Psoas muscle (tissue), 8 donors: ENCODE measurements around the gene RALBP1. TPM values are rescaled to one million over a fixed set of nuclear protein-coding genes. Genes with fewer than 3 reads are reported as not detected.

ENCODE experiments used
- ATAC-seq, 4 donors: fragments of 200-7000 bp; cut with Tn5 transposase; one replicate each; pipeline ENCODE4 v1.9.1; 2020; ENCODE audit warnings: moderate library complexity in 3 of 4, mild to moderate bottlenecking in 2 of 4
- DNase-seq, 2 donors: peaks; one replicate each; pipeline ENCODE4 v3.0.0-alpha.2; 2020
- H3K27ac ChIP-seq: fragments of 200-600 bp; one replicate; pipeline ENCODE4 v1.8.0; 2022
- H3K27me3 ChIP-seq, 3 donors: fragments of 200-600 bp in 1 of 3; one replicate each; pipeline versions ENCODE4 v1.6.1 to v1.8.0; 2013 to 2022; ENCODE audit warnings: low read length in 2 of 3, mild to moderate bottlenecking in 2 of 3, moderate library complexity in 1 of 3; ENCODE audit not compliant: insufficient read depth in 3 of 3
- H3K36me3 ChIP-seq, 2 donors: fragments of 200-600 bp in 1 of 2; one replicate each; pipeline versions ENCODE4 v1.6.1 to v1.8.0; 2013 to 2022; ENCODE audit warnings: low read depth in 1 of 2, mild to moderate bottlenecking in 1 of 2, moderate library complexity in 1 of 2; ENCODE audit not compliant: insufficient read depth in 1 of 2
- H3K4me1 ChIP-seq: fragments of 200-600 bp; one replicate; pipeline ENCODE4 v1.8.0; 2022
- H3K4me3 ChIP-seq: fragments of 200-600 bp; one replicate; pipeline ENCODE4 v1.8.0; 2022; ENCODE audit warnings: mild to moderate bottlenecking
- H3K9me3 ChIP-seq: fragments of 200-600 bp; one replicate; pipeline ENCODE4 v1.8.0; 2022
- WGBS, 3 donors: extraction: QIAGEN DNeasy Blood & Tissue Kit; methylation state at CpG; one replicate each; pipeline versions ENCODE4 v1.1.6 to v1.1.7; 2013; 5-methylcytosine and 5-hydroxymethylcytosine counted together
- intact Hi-C, 2 donors: fragments of 100-400 bp; cut with DNase I; formaldehyde crosslinking; loops; one replicate each; pipeline versions ENCODE4 v1.11.0 to v1.14.2; 2022
- polyA plus RNA-seq, 3 donors: library from polyadenylated mRNA; stranded (reverse); fragments of 200-250 nt; gene quantifications; one replicate each; pipeline ENCODE4 v1.2.3, GENCODE V29; 2013
- total RNA-seq, 4 donors: library from RNA; stranded (reverse); fragmentation: NEBNext Ultra II Directional in 2 of 4; extraction: Animal tissue kit (Norgen Biotek cat#: 25700) in 2 of 4; gene quantifications; one replicate each; pipeline versions ENCODE4 v1.2.1 to v1.2.4, GENCODE V29; 2021 to 2023
- TF ChIP-seq, protein P1 (sequence below): fragments of 200-600 bp; IDR thresholded peaks from one replicate; pipeline ENCODE4 v1.8.0; 2022; ENCODE audit warnings: antibody characterized with exemption
- donor health status: healthy with polysubstance abuse.
- donor health status: DM: no; HTN: no; CAD: no; lungs with moderate emphysema.
- donor health status: Bipolar disorder and iron deficiency.
- donor health status: healthy.
- donor health status: DM: yes; HTN: yes; CAD: no.
- donor health status: DM: no; HTN: no; CAD: no.
- donor health status: DM: no; HTN: no; CAD: no.
- donor health status: DM: yes; HTN: yes; CAD: no.

The RALBP1 gene
- total and polyA plus RNA-seq, 7 donors: 28.7 to 85.0 (median 38.6) TPM

GRCh38 chr18:9549405-9549804 lies 74.1 kb downstream of the RALBP1 start:
- intact Hi-C loops: no loop called here
- 90 to 94% (median 92%) methylated on average over 7 of the region's 7 CpGs for WGBS, 3 donors
- no peaks in the 10 kb centered on the region for H3K4me1 ChIP-seq
- DNase-seq: no peak
- H3K4me3 ChIP-seq: no peak overlapping the region
- no peak for ATAC-seq
- H3K36me3 ChIP-seq: peaks cover 12 to 89% of the 10 kb centered on the region in 2 donors
- TF ChIP-seq, protein P1, sequence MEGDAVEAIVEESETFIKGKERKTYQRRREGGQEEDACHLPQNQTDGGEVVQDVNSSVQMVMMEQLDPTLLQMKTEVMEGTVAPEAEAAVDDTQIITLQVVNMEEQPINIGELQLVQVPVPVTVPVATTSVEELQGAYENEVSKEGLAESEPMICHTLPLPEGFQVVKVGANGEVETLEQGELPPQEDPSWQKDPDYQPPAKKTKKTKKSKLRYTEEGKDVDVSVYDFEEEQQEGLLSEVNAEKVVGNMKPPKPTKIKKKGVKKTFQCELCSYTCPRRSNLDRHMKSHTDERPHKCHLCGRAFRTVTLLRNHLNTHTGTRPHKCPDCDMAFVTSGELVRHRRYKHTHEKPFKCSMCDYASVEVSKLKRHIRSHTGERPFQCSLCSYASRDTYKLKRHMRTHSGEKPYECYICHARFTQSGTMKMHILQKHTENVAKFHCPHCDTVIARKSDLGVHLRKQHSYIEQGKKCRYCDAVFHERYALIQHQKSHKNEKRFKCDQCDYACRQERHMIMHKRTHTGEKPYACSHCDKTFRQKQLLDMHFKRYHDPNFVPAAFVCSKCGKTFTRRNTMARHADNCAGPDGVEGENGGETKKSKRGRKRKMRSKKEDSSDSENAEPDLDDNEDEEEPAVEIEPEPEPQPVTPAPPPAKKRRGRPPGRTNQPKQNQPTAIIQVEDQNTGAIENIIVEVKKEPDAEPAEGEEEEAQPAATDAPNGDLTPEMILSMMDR: no peak
- H3K27me3 ChIP-seq: no peaks in the 10 kb centered on the region
- H3K27ac ChIP-seq: no peak overlapping the region
- H3K9me3 ChIP-seq: no peaks in the 10 kb centered on the region

DNA sequence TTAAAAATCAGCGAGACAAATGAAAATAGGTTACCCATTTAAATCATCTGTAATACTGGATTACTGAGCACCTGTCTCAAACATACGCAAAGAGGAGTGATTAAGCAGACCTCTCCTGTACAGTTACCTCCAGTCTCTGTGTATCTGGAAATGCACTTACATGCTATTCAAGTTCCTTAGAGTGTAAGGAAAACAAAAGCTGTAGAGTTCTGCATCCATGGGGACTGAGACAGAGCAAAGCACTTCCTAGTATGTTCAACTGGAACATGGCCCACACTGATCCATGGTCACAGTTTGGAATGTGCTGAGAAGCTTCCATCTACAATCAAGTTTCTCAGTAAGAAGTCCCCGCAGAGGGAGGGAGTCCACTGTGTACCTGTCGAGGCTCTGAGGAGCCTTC lies 75.1 kb downstream of the RALBP1 start:
- H3K4me3 ChIP-seq: no peak overlapping the region
- intact Hi-C loops: no loop called here
- H3K4me1 ChIP-seq: no peaks in the 10 kb centered on the region
- WGBS, 3 donors: 83 to 95% (median 86%) methylated on average over 4 of the region's 4 CpGs
- H3K27me3 ChIP-seq: no peaks in the 10 kb centered on the region
- peaks cover 12 to 94% of the 10 kb centered on the region in 2 donors for H3K36me3 ChIP-seq
- TF ChIP-seq, protein P1: no peak
- ATAC-seq: no peak
- H3K27ac ChIP-seq: no peak overlapping the region
- H3K9me3 ChIP-seq: no peaks in the 10 kb centered on the region
- DNase-seq: no peak

DNA sequence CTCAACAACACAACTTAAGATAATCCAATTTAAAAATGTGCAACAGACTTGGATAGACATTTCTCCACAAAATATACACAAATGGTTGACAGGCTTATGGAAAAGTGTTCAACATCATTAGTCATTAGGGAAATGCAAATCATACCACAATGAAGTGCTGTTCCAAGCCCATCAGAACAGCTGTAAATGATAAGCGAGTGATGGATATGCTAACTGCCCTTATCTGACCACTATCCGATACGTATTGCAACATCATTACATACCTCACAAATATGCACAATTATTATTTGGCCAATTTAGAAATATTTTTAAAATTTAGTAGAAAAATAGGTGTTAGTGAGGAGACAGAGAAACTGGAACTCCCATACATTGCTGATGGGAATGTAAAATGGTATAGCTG lies 76.9 kb downstream of the RALBP1 start:
- Histone ChIP-seq H3K27me3 (no peaks in the 10 kb centered on the region), H3K4me1 (no peaks in the 10 kb centered on the region), H3K9me3 (no peaks in the 10 kb centered on the region), H3K36me3 (peaks cover 10 to 93% of the 10 kb centered on the region in 2 donors), H3K4me3 (no peak overlapping the region), H3K27ac (no peak overlapping the region)
- DNase-seq: no peak
- TF ChIP-seq, protein P1: no peak
- 96 to 97% (median 96%) methylated on average over 3 of the region's 3 CpGs for WGBS, 3 donors
- intact Hi-C loops: no loop called here
- ATAC-seq: no peak

- Histone ChIP-seq H3K36me3 (peaks cover 8 to 93% of the 10 kb centered on the region in 2 donors), H3K4me3 (no peak overlapping the region), H3K27ac (no peak overlapping the region), H3K27me3 (no peaks in the 10 kb centered on the region), H3K9me3 (no peaks in the 10 kb centered on the region), H3K4me1 (no peaks in the 10 kb centered on the region)
- WGBS, 3 donors: 93 to 95% (median 93%) methylated on average over 4 of the region's 4 CpGs
- DNase-seq (no peak), ATAC-seq (no peak)
- intact Hi-C loops: no loop called here
- TF ChIP-seq, protein P1: no peak
Observed at GRCh38 chr18:9552616-9553015, 77.3 kb downstream of the RALBP1 start.

- Histone ChIP-seq H3K36me3 (peaks cover 10 to 99% of the 10 kb centered on the region in 2 donors), H3K4me1 (no peaks in the 10 kb centered on the region), H3K27ac (no peak overlapping the region), H3K9me3 (no peaks in the 10 kb centered on the region), H3K4me3 (no peak overlapping the region), H3K27me3 (no peaks in the 10 kb centered on the region)
- no peak for ATAC-seq
- intact Hi-C loops: no loop called here
- WGBS, 3 donors: 89 to 90% (median 89%) methylated on average over 13 of the region's 13 CpGs
- no peak for DNase-seq
- TF ChIP-seq, protein P1: no peak
Observed at GRCh38 chr18:9557250-9557943, 82.1 kb downstream of the RALBP1 start.
